T-helper 2 cell (primary cell): ENCODE measurements around the gene VPS13D.

Source experiments
- DNase-seq, 5 experiments: peaks; one replicate each; pipeline versions ENCODE4 v3.0.0 to v3.0.0-alpha.2; 2012 to 2022

VPS13D gene

GRCh38 chr1:12541274-12542137 lies 311.7 kb downstream of the VPS13D start:
- no peak for DNase-seq

DNA sequence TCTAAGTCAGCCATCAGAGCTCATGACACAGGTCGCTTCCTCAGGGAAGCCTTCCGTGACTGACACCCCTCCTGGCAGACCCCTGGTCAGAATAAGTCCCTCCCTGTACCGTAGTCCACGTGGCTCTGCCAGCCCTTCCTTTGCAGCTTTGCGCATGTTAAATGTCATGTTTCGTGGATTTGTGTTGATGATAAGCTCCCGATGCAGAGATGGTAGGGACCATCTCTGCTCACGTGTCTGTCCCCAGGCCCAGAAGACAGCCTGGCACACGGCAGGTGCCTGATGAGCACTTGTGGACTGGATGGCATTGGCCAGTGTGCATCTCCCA lies 312.3 kb downstream of the VPS13D start:
- DNase-seq = no peak

DNA sequence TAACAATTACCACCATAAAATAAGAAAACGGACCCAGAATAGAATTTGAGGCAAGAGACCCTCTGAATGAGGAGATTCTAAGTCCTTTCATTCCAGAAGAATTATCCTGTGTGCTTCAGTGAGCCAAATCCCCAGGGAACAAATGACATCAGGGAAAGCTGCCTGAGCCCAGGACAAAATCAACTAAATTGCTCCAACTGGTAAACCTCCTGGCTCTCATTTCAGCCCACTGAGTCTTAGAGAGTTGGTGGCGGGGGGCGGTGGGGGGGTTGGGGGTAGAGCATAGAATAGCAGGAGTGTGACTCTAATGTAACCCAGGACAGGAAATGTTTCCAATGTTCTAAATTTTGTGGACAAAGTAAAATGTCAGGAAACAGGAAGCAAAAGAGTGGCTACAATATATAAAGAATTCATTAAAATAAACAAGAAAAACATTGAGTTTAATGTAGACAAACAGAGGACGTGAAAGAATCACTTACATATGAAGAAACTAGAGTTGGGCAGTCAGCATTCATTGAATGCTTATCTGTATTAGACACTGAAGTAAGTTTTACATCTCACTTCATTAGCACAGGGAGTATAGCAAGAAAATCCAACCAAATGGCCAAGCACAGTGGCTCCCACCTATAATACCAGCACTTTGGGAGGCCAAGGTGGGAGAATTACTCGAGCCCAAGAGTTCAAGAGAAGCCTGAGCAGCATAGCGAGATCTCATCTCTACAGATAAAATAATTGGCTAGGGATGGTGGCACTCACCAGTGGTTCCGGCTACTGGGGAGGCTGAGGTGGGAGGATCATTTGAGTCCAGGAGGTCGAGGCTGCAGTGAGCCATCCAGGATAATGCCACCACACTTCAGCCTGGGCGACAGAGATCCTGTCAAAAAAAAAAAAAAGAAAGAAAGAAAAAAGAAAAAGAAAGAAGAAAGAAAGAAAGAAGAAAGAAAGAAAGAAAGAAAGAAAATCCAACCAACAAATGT lies 313.1 kb downstream of the VPS13D start:
- DNase-seq = no peak

DNA sequence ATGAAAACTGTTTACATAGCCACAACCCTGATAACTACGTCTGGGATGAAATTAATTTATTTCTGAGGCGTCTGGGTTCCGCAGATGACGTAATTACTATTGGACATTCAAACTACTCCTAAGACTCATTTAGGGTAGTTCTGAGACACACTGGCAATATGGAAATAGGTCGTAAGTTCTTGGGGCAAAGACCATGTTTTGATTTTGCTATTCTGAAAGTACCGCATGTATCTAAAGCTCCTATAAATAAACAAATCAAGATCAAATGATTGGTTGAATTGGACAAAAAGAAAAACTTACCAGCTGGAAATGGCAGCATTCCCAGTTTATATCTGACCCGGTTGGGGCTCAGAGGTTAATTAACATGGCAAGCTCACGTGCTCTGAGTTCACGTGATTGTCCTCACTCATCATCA lies 313.9 kb downstream of the VPS13D start:
- no peak for DNase-seq

- no peak for DNase-seq
Observed at GRCh38 chr1:12544357-12544756, 314.5 kb downstream of the VPS13D start.

DNA sequence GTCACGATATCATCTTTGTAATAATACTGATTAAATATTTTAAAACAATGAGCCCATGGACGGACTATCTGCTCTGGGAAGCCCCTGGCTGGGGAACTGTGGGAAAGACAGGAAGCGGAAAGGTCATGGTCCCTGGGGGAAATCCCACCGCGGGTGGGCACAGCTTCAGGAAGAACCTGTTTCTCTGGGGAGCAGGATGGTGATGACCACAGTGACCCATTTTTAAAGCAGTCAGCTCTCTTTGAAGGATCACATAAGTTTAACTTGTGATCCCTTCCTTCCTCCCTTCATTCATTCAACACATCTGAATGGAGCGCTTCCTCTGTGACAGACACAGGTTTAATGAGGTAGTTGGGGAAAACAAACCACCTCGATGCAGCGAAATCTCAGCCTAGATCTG lies 315.2 kb downstream of the VPS13D start:
- DNase-seq = no peak

DNA sequence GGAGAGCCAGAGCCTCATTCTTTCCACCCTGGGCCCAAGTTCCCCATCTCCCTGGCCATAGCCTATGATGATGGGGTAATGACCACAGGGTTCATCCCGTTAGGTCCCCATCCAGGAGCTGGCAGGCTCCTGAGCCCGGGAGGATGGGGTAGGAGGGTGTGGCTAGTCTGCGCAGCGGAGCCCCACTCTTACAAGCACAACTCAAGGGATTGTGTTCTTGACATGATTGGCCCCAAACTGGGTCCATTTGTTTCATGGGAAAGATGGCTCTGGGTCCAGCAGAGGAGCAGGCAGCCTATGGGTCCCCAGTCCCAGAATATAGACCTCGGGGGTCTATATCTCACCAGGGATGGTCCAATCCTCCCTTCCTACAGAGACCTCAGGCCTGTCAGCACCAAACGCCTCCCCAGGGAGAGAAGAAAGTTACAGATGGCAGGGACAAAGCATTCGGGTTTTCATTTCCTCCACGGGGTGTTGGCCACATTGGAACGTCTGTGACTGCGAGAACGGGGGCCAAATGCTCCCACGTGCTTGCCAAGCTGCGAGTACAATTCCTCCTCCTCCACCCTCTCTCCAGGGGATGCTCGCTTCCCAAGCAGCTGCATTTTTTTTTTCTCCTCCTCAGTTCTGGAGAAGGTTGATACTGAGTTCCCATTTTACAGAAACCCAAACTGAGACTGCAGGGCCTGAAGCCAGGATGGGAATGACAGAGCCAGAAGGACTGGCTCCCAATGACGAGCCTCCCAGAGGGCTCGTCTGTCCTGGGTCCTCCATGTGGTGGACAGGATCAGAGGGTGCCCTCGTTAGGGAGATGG lies 317.1 kb downstream of the VPS13D start:
- no peak for DNase-seq

- DNase-seq = no peak
Observed at GRCh38 chr1:12547586-12548225, 317.9 kb downstream of the VPS13D start.

GRCh38 chr1:12548279-12548972 lies 318.6 kb downstream of the VPS13D start:
- no peak for DNase-seq

- DNase-seq = no peak
Observed at GRCh38 chr1:12548973-12549459, 319.2 kb downstream of the VPS13D start.

- no peak for DNase-seq
Observed at GRCh38 chr1:12549460-12550349, 319.9 kb downstream of the VPS13D start.

- no peak for DNase-seq
Observed at GRCh38 chr1:12551584-12551983, 321.8 kb downstream of the VPS13D start.

- no peak for DNase-seq
Observed at GRCh38 chr1:12552111-12552888, 322.5 kb downstream of the VPS13D start.

GRCh38 chr1:12552951-12553921 lies 323.4 kb downstream of the VPS13D start:
- DNase-seq = no peak

DNA sequence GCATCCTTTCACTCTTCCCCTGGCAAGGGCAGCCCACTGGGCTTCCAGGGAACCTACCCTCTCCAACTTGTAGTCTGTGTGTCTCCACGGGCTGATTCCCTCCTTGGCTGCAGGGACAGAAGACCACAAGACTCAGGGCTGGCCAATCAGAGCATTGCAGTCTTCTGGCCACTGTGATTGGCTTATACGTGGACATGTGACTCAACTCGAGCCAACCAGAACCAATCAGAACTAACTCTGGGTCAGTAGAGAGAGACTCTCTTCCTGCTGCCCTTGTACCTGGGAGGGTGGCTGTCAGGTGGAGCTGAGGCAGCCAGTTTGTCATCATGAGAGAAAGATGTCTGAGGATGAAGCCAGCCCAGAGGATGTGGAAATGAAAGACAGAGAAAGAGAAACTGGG lies 324.1 kb downstream of the VPS13D start:
- no peak for DNase-seq

DNA sequence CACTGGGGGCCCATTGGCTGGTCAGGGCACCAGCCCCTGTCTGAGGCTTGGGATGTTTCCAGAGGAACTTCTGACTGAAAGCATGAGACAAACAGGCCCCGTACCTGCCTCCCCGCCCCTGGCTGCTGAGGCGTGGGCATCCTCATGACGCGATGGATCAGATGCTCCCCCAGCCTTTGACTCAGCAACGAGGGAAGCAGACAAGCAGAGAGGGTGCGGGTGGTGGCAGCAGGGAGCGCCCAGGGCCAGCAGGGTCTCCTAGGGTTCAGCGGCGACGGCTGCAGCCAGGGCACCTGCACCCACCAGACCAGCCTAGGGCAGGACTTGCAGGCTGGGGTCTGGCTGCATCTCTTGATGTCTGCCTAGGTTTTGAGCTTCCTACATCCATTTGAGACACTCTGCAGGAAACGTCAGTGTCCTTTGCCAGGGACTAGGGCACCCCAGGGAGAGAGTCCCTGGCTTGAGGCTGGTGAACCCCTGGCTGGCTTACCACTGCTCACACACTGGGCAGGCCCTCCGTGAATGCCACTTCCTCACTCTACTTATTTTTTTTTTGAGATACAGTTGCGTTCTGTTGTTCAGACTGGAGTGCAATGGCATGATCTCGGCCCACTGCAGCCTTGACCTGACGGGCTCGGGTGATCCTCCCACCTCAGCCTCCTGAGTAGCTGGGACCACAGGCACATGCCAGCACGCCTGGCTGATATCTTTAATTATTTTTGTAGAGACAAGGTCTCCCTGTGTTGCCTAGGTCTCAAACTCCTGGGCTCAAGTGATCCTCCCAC lies 324.9 kb downstream of the VPS13D start:
- DNase-seq = no peak
